ENCODE measurements around the gene MAP4K3.

- TF ChIP-seq MTA3 (IDR thresholded peaks at IDR 0.05; ENCODE audit: borderline replicate concordance) (no peak), SMAD3 (CRISPR knock-in tag; conservative IDR thresholded peaks at IDR 0.05) (no peak), CHCHD3 (CRISPR knock-in tag; IDR thresholded peaks at IDR 0.05) (no peak), CTCF (IDR thresholded peaks at IDR 0.05 in 2 of 3, conservative IDR thresholded peaks at IDR 0.05 in 1 of 3; ENCODE audit: insufficient read depth in 2 of 3, low read depth in 1 of 3, low read length in 3 of 3) (no peak), MYC (IDR thresholded peaks at IDR 0.05; ENCODE audit: low read depth, low read length) (no peak), MYC (CRISPR knock-in tag; IDR thresholded peaks at IDR 0.05; ENCODE audit: borderline replicate concordance, low read depth) (no peak), POLR2A (conservative IDR thresholded peaks at IDR 0.05) (no peak), SP1 (CRISPR knock-in tag; IDR thresholded peaks at IDR 0.05) (no peak), ZNF263 (CRISPR knock-in tag; IDR thresholded peaks at IDR 0.05; ENCODE audit: borderline replicate concordance) (no peak), ZKSCAN8 (CRISPR knock-in tag; IDR thresholded peaks at IDR 0.05) (no peak), RCOR1 (IDR thresholded peaks at IDR 0.05; ENCODE audit: borderline replicate concordance in 1 of 2, low read depth in 2 of 2, low read length in 2 of 2) (no peak), TAF1 (IDR thresholded peaks at IDR 0.05; ENCODE audit: control insufficient read depth, extremely low read depth, insufficient read depth, low read length, severe bottlenecking) (no peak), EGR1 (conservative IDR thresholded peaks at IDR 0.05) (no peak)
- TF ChIP-seq, protein P1, sequence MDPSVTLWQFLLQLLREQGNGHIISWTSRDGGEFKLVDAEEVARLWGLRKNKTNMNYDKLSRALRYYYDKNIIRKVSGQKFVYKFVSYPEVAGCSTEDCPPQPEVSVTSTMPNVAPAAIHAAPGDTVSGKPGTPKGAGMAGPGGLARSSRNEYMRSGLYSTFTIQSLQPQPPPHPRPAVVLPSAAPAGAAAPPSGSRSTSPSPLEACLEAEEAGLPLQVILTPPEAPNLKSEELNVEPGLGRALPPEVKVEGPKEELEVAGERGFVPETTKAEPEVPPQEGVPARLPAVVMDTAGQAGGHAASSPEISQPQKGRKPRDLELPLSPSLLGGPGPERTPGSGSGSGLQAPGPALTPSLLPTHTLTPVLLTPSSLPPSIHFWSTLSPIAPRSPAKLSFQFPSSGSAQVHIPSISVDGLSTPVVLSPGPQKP (CRISPR knock-in tag; IDR thresholded peaks at IDR 0.05) = no peak
These were observed 53.9 kb downstream of the MAP4K3 start for GRCh38 chr2:39383146-39383545.
